ENCODE results near the gene ROPN1L. TPM values are rescaled to one million over a fixed set of nuclear protein-coding genes. Genes with fewer than 3 reads are reported as not detected.

Gene ROPN1L
- total and polyA plus RNA-seq, 4 donors, result 12.0 to 34.8 (median 27.2) TPM

GRCh38 chr5:10453545-10453944 lies 11.9 kb downstream of the ROPN1L start:
- H3K4me1 ChIP-seq (ENCODE audit: control insufficient read depth in 5 of 5, insufficient read depth in 5 of 5, low read length in 5 of 5), result peaks cover 0 to 26% (median 0%) of the 10 kb centered on the region in 5 donors
- H3K9ac ChIP-seq (ENCODE audit: insufficient read depth in 1 of 2, low read length in 2 of 2), result no peak overlapping the region
- no peaks in the 10 kb centered on the region for H3K27me3 ChIP-seq (ENCODE audit: control insufficient read depth in 3 of 3, insufficient read depth in 3 of 3, low read length in 2 of 3)
- DNase-seq (no peak), ATAC-seq (ENCODE audit: insufficient read depth, low FRiP score) (peak; percentile 46)
- H3K4me3 ChIP-seq, result no peak overlapping the region
- H3K36me3 ChIP-seq (ENCODE audit: control insufficient read depth in 4 of 4, insufficient read depth in 4 of 4, low read length in 4 of 4), result no peaks in the 10 kb centered on the region
- TF ChIP-seq CTCF (IDR thresholded peaks at IDR 0.05; ENCODE audit: control extremely low read depth, extremely low read depth), result no peak
- H3K9me3 ChIP-seq (ENCODE audit: control insufficient read depth in 4 of 4, insufficient read depth in 3 of 4, low read length in 3 of 4), result no peaks in the 10 kb centered on the region
- no peak overlapping the region for H3K27ac ChIP-seq (ENCODE audit: low read depth in 1 of 2, low read length in 1 of 2)
- 63 to 77% methylated on average over 8 of the region's 8 CpGs for WGBS, 2 donors

GRCh38 chr5:10454591-10455276 lies 13.1 kb downstream of the ROPN1L start:
- 92 to 95% methylated on average over 19 of the region's 19 CpGs for WGBS, 2 donors
- Histone ChIP-seq H3K4me1 (ENCODE audit: control insufficient read depth in 5 of 5, insufficient read depth in 5 of 5, low read length in 5 of 5) (peaks cover 0 to 31% (median 0%) of the 10 kb centered on the region in 5 donors), H3K36me3 (ENCODE audit: control insufficient read depth in 4 of 4, insufficient read depth in 4 of 4, low read length in 4 of 4) (no peaks in the 10 kb centered on the region), H3K4me3 (no peak overlapping the region), H3K9ac (ENCODE audit: insufficient read depth in 1 of 2, low read length in 2 of 2) (no peak overlapping the region), H3K27ac (ENCODE audit: low read depth in 1 of 2, low read length in 1 of 2) (peak overlapping the region in 1 of 2 donors; percentile 21), H3K9me3 (ENCODE audit: control insufficient read depth in 4 of 4, insufficient read depth in 3 of 4, low read length in 3 of 4) (no peaks in the 10 kb centered on the region), H3K27me3 (ENCODE audit: control insufficient read depth in 3 of 3, insufficient read depth in 3 of 3, low read length in 2 of 3) (no peaks in the 10 kb centered on the region)
- ATAC-seq (ENCODE audit: insufficient read depth, low FRiP score), result no peak
- TF ChIP-seq CTCF (IDR thresholded peaks at IDR 0.05; ENCODE audit: control extremely low read depth, extremely low read depth), result no peak
- no peak for DNase-seq

- no peak for DNase-seq
Observed at GRCh38 chr5:10455277-10455670, 13.6 kb downstream of the ROPN1L start.

More at GRCh38 chr5:10455277-10455670, 13.6 kb downstream of the ROPN1L start:
- Histone ChIP-seq H3K4me1 (ENCODE audit: control insufficient read depth in 5 of 5, insufficient read depth in 5 of 5, low read length in 5 of 5) (peaks cover 0 to 35% (median 0%) of the 10 kb centered on the region in 5 donors), H3K27ac (ENCODE audit: low read depth in 1 of 2, low read length in 1 of 2) (no peak overlapping the region), H3K36me3 (ENCODE audit: control insufficient read depth in 4 of 4, insufficient read depth in 4 of 4, low read length in 4 of 4) (no peaks in the 10 kb centered on the region), H3K9me3 (ENCODE audit: control insufficient read depth in 4 of 4, insufficient read depth in 3 of 4, low read length in 3 of 4) (no peaks in the 10 kb centered on the region), H3K9ac (ENCODE audit: insufficient read depth in 1 of 2, low read length in 2 of 2) (no peak overlapping the region), H3K27me3 (ENCODE audit: control insufficient read depth in 3 of 3, insufficient read depth in 3 of 3, low read length in 2 of 3) (no peaks in the 10 kb centered on the region), H3K4me3 (no peak overlapping the region)
- ATAC-seq (ENCODE audit: insufficient read depth, low FRiP score), result no peak
- TF ChIP-seq CTCF (IDR thresholded peaks at IDR 0.05; ENCODE audit: control extremely low read depth, extremely low read depth), result no peak
- WGBS, 2 donors, result 89 to 90% methylated on average over 14 of the region's 14 CpGs
